ENCODE data around the gene RNF19B.

RNF19B gene

GRCh38 chr1:32899586-32900296 is 64.9 kb downstream of the RNF19B start:
- DNase-seq, result no peak

- DNase-seq, result no peak
Observed at GRCh38 chr1:32898958-32899357, 65.7 kb downstream of the RNF19B start.

- no peak for DNase-seq
Observed at GRCh38 chr1:32898056-32898455, 66.6 kb downstream of the RNF19B start.

- no peak for DNase-seq
Observed at GRCh38 chr1:32897082-32898049, 67.2 kb downstream of the RNF19B start.

- no peak for DNase-seq
Observed at GRCh38 chr1:32896451-32896850, 68.2 kb downstream of the RNF19B start.

- DNase-seq, result no peak
Observed at GRCh38 chr1:32895325-32896215, 69.0 kb downstream of the RNF19B start.

- DNase-seq, result no peak
Observed at GRCh38 chr1:32894681-32895080, 69.9 kb downstream of the RNF19B start.

GRCh38 chr1:32894019-32894600 is 70.5 kb downstream of the RNF19B start:
- DNase-seq, result no peak

- DNase-seq, result no peak
Observed at GRCh38 chr1:32893198-32894018, 71.2 kb downstream of the RNF19B start.

GRCh38 chr1:32892368-32893197 is 72.0 kb downstream of the RNF19B start:
- DNase-seq, result no peak

GRCh38 chr1:32891630-32892029 is 73.0 kb downstream of the RNF19B start:
- no peak for DNase-seq

GRCh38 chr1:32891241-32891570 is 73.4 kb downstream of the RNF19B start:
- no peak for DNase-seq

- no peak for DNase-seq
Observed at GRCh38 chr1:32890516-32891240, 73.9 kb downstream of the RNF19B start.

GRCh38 chr1:32889731-32890278 is 74.8 kb downstream of the RNF19B start:
- DNase-seq, result no peak

- no peak for DNase-seq
Observed at GRCh38 chr1:32888677-32889420, 75.8 kb downstream of the RNF19B start.

- DNase-seq, result no peak
Observed at GRCh38 chr1:32888134-32888533, 76.5 kb downstream of the RNF19B start.

- no peak for DNase-seq
Observed at GRCh38 chr1:32887623-32888022, 77.0 kb downstream of the RNF19B start.

- no peak for DNase-seq
Observed at GRCh38 chr1:32886828-32887414, 77.7 kb downstream of the RNF19B start.
